GM12874 (cell line): ENCODE results near the gene CHAT.

Experiments
- TF ChIP-seq, protein P1 (sequence below): IDR thresholded peaks from 2 replicates; pipeline ENCODE4 v1.5.1; 2011; ENCODE audit warnings: low read depth, mild to moderate bottlenecking, control low read depth, low read length, moderate library complexity; ENCODE audit not compliant: insufficient read depth

The CHAT gene

DNA sequence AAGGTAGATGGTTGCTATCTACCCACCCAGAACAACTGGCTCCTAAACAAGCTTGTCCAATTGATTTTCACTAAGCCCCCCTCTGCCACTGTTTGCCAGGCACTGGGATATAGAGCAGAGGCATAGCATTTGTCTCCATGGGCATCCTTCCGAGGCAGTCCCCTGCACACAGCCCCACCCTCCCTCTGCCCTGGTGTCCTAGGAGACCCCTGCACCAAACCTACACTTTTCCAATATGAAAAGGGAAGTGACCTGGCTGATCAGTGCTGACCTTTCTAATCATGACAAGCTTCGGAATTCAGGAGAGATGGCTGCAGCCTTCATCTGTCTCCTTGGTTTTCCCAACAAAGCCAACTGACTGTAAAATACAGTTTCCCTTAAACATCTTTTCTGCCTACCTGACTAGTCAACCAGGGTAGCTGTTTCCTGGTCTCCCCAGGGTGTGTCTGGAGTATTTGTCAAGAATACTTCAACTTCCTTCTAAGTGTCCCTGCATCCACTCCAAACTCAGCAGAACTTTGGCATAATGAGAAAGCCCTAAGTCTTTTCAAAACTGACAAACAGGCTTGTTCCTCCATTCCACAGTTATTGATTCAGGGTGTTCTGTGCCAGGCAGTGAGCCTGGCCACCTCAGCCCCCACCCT is 11.3 kb upstream of the CHAT start:
- TF ChIP-seq, protein P1, sequence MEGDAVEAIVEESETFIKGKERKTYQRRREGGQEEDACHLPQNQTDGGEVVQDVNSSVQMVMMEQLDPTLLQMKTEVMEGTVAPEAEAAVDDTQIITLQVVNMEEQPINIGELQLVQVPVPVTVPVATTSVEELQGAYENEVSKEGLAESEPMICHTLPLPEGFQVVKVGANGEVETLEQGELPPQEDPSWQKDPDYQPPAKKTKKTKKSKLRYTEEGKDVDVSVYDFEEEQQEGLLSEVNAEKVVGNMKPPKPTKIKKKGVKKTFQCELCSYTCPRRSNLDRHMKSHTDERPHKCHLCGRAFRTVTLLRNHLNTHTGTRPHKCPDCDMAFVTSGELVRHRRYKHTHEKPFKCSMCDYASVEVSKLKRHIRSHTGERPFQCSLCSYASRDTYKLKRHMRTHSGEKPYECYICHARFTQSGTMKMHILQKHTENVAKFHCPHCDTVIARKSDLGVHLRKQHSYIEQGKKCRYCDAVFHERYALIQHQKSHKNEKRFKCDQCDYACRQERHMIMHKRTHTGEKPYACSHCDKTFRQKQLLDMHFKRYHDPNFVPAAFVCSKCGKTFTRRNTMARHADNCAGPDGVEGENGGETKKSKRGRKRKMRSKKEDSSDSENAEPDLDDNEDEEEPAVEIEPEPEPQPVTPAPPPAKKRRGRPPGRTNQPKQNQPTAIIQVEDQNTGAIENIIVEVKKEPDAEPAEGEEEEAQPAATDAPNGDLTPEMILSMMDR = no peak

DNA sequence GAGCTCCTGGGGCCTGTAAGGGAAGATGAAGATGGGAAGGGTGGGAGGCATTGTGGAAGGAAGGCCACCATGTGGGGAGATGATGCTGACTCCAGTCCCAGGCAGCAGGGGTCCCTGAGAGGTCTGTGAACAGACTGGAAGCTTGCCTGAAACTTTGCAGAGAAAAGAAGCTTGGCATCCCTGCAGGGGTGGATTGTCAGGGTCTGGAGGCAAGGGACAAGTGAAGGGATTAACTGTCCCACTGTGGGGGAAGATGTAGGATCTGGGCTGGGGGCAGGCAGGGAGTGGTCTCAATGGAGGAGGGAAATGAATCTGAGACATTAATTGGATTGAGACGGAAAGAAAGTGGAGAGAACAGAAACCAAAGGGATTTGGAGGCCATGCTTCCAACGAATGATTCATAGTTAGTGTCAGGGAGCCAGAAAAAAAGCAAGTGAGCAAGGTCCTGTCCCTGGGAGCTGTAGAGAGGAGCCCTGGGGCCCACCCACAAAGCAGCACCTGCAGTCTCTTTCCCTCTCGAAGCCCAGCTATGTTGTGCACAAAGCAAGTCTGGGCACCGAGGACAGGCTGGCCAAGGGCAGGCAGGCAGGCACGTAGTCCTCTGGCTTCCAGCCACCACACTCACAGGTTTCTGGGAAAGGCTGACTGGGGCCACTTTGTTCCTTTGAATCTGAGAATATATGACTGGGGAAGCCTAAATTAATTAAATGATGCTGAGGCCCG is 8.5 kb upstream of the CHAT start:
- TF ChIP-seq, protein P1 = no peak

DNA sequence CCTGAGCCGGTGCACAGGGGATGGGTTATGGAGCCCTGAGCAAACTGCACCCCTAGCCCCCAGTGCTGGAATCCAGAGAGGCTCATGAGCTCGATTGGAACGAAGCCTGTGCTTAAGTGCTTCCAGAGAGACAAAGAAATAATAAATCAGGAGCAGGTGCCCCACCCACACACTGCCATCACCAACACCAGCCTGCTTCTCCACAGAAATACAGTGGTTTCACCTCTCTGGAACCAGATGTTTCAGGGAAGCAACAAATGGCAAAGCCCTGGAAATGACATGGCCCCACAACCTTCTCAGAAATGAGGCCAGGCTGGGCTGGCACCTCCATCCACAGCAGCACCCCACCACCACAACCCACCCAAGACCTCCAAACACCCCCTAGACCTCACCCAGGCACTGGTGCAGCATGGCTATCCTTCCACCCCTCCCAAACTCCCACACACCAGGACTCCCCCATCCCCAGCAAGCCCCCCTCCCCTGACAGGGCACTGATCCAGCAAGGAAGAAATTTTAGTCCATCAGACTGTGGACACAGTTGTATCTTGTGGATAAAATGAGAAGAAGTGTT is 7.8 kb upstream of the CHAT start:
- TF ChIP-seq, protein P1 = no peak

DNA sequence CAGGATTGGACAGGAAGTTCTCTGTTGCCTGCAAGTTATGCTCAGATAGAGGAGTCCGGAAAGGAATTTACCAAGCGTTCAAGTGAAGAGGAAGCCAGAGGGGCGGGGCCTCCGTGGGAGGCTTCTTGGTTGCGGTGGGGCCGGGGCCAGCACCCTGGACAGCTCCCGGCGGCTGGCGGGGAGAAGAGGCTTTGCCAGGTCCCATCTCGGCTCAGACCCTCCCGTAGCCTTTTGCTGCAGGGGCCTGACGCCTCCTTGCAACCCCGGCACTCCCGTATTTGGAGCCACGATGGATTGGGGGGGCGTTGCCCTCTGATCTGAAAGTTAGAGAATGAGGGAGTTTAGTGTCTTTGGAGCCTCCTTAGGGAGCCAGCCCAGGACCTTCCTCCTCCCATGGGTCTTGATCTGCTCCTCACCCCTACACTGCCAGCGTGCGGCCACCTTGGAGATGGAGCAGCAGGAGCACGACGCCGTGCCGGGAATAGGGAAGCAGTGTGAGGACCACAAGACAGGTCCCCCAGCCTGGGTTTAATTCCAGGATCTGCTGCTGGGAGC is 6.8 kb upstream of the CHAT start:
- TF ChIP-seq, protein P1 = no peak

DNA sequence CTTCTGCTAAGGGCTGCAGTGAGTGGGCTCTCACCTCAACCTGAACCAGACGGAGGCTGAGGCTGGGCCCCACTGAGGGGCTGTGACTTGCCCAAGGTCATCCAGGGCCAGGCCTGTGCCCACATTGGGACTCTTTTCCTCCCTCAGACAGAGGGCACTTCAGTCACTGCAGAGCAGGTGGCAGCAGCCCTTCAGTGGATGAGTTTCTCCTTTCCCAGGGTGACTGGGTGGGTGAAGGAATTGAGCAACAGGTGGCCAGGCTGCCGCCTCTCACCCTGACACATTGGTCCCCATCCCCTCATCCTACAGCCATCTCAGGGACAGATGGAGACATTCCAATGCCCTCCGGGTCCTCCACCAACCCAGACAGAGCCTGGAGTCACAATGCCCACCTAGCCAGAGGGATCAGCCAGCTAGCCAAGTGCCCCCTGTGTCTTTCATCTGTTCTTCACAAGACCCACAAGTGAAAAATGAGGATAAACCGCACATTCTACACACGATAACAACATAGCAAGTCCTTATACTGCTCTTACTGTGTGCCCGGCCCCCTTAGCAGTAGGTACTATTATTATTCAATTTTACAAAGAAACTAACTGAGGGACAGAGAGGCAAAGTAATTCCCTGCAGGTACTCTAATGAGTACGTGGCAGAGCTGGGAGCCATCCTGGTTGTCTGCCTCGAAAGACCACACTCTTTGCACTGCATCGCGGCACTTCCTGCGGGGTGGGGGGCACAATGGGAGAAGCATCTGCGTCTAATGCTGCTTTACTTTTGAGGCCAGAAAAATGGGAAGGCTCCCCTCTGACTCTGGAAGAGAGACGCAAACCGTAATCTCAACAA is 5.5 kb upstream of the CHAT start:
- TF ChIP-seq, protein P1 = no peak

DNA sequence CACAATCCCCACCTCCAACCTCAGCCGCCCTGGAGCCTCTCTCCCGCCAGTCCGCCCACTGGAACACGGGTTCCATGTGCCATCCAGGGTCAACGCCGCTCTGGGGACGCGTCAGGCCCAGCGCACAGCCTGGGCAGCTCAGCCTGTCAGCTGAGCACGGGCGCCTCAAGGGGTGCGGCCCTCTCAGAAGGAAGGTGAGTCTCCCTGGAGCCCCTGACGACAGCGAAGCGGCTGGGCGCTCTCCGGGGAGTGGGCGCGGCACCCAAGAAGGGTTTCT is 4.9 kb upstream of the CHAT start:
- TF ChIP-seq, protein P1 = no peak
